HepG2 (cell line): ENCODE data around the gene CGREF1.

ENCODE experiments used
- CEBPG ChIP-seq: IDR thresholded peaks from 2 replicates; pipeline ENCODE4 v1.6.1; 2016
- EZH2 ChIP-seq: conservative IDR thresholded peaks from 2 replicates; pipeline ENCODE4 v1.6.1; 2012; ENCODE audit warnings: mild to moderate bottlenecking, low read depth, low read length, moderate library complexity
- GATAD2A ChIP-seq: IDR thresholded peaks from 2 replicates; pipeline ENCODE4 v1.6.1; 2016
- MAX ChIP-seq: IDR thresholded peaks from 2 replicates; pipeline ENCODE4 v1.6.1; 2012; ENCODE audit warnings: inconsistent platforms
- SETDB1 ChIP-seq: sonication (generic); formaldehyde crosslinking; IDR thresholded peaks from 2 replicates; pipeline ENCODE4 v1.5.1; 2020; ENCODE audit warnings: missing genetic modification reagents, mild to moderate bottlenecking, borderline replicate concordance
- ZBTB34 ChIP-seq: sonication (generic); formaldehyde crosslinking; IDR thresholded peaks from 2 replicates; pipeline ENCODE4 v1.8.0; 2022; ENCODE audit warnings: mild to moderate bottlenecking, missing genetic modification reagents
- ZNF24 ChIP-seq: fragments of 450-650 bp; IDR thresholded peaks from 2 replicates; pipeline ENCODE4 v1.6.1; 2017; ENCODE audit warnings: antibody characterized with exemption, mild to moderate bottlenecking
- ZNF256 ChIP-seq: sonication (generic); formaldehyde crosslinking; conservative IDR thresholded peaks from 2 replicates; pipeline ENCODE4 v1.4.0; 2020; ENCODE audit warnings: missing genetic modification reagents
- ZNF326 ChIP-seq: sonication (generic); formaldehyde crosslinking; IDR thresholded peaks from 2 replicates; pipeline ENCODE4 v1.4.0; 2020; ENCODE audit warnings: missing genetic modification reagents, borderline replicate concordance
- ZNF772 ChIP-seq: sonication (generic); formaldehyde crosslinking; IDR thresholded peaks from 2 replicates; pipeline ENCODE4 v1.5.0; 2020; ENCODE audit warnings: mild to moderate bottlenecking, missing genetic modification reagents
- ZZZ3 ChIP-seq: sonication (generic); formaldehyde crosslinking; IDR thresholded peaks from 2 replicates; pipeline ENCODE4 v1.4.0; 2020; ENCODE audit warnings: missing genetic modification reagents, mild to moderate bottlenecking, borderline replicate concordance

DNA sequence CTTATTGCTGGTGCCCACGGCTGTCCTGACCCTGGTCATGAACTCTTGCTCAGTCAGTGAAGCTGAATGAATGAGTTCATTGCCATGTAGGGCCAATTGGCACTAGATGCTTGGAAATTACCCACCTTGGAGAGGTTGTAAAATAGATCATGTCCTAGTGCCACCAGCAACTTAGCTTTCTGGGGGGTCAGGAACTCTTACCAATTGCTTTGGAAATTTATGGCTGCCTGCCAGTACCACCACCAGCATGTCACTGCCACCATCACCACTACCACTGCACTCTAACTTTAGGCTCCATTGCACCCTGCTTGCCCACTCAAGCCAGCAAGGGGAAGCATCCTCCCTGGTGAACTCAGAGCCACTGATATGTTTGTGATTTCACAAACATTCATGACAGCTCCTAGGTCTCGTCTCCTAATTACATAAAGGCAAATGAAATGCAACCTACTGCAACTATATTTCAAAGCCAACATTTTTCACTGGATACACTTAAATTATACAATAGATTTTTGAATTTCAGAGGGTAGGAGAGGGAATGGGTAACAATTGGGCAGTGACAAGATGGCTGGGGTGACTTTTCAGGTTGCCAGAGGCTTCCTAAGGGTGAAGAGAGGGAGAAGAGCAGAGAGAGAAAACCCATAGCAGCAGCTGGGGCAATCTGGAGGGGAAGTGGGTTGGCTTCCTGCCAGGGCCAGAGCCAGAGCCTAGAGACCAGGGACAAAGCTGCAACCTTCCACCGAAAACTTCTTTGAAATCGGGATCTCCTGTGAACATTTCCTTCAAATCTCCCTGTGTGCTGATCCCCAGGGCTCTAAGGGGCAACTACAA is 44.0 kb downstream of the CGREF1 start:
- TF ChIP-seq CEBPG (CRISPR knock-in tag) (no peak), ZBTB34 (no peak), ZNF772 (CRISPR knock-in tag) (no peak), GATAD2A (no peak), MAX (no peak), EZH2 (no peak), ZNF24 (no peak), ZNF326 (CRISPR knock-in tag) (no peak), SETDB1 (CRISPR knock-in tag) (no peak), ZZZ3 (no peak), ZNF256 (CRISPR knock-in tag) (no peak)
